WTC11 (cell line): ENCODE results near the gene AURKAIP1. TPM values are rescaled to one million over a fixed set of nuclear protein-coding genes. Genes with fewer than 3 reads are reported as not detected.

Source experiments
- ATAC-seq: fragments of 200-7000 bp; cut with Tn5 transposase; 2 replicates; pipeline ENCODE4 v1.10.0; 2021; ENCODE audit warnings: mild to moderate bottlenecking, moderate library complexity
- CTCF ChIA-PET: fragments of 300-600 bp; sonication (Branson Sonifier 250); formaldehyde crosslinking; loops from one replicate; lab custom pipeline; 2021; ENCODE audit warnings: antibody characterized with exemption; lab: Charles Lee
- POLR2A ChIA-PET: fragments of 350-600 bp; sonication (Branson Sonifier 250); formaldehyde crosslinking; loops from one replicate; lab custom pipeline; 2021; ENCODE audit warnings: antibody characterized with exemption; lab: Charles Lee
- DNase-seq: peaks from one replicate; pipeline ENCODE4 v3.0.0; 2021; ENCODE audit warnings: low spot score
- H3K27ac Mint-ChIP-seq: 2 replicates; pipeline ENCODE4 v1.8.0; 2021; ENCODE audit warnings: mixed read lengths
- H3K27me3 Mint-ChIP-seq: 2 replicates; pipeline ENCODE4 v1.8.0; 2021; ENCODE audit warnings: low read depth, mild to moderate bottlenecking, moderate library complexity, mixed read lengths
- H3K36me3 Mint-ChIP-seq: 2 replicates; pipeline ENCODE4 v1.8.0; 2021; ENCODE audit warnings: mixed read lengths
- H3K4me1 Mint-ChIP-seq: 2 replicates; pipeline ENCODE4 v1.8.0; 2022; ENCODE audit warnings: mixed read lengths
- H3K4me3 Mint-ChIP-seq: 2 replicates; pipeline ENCODE4 v1.8.0; 2021; ENCODE audit warnings: mild to moderate bottlenecking, moderate library complexity, mixed read lengths
- H3K9me3 Mint-ChIP-seq: 2 replicates; pipeline ENCODE4 v1.8.0; 2021; ENCODE audit warnings: mixed read lengths
- ATF6 ChIP-seq: sonication (generic); formaldehyde crosslinking; IDR thresholded peaks from 2 replicates; pipeline ENCODE4 v1.8.1; 2023; ENCODE audit warnings: mild to moderate bottlenecking, missing genetic modification reagents
- CDX4 ChIP-seq: fragments of 250-450 bp; sonication (Bioruptor Pico); IDR thresholded peaks from 2 replicates; pipeline ENCODE4 v1.9.0; 2021; ENCODE audit warnings: moderate library complexity, mild to moderate bottlenecking, inconsistent platforms, borderline replicate concordance
- CTCF ChIP-seq: fragments of 200-600 bp; IDR thresholded peaks from 2 replicates; pipeline ENCODE4 v1.8.0; 2022; ENCODE audit warnings: antibody characterized with exemption
- GABPB1 ChIP-seq: sonication (generic); formaldehyde crosslinking; IDR thresholded peaks from 2 replicates; pipeline ENCODE4 v1.8.1; 2023; ENCODE audit warnings: mild to moderate bottlenecking, missing genetic modification reagents
- GRHL2 ChIP-seq: fragments of 250-450 bp; sonication (Bioruptor Pico); IDR thresholded peaks from 2 replicates; pipeline ENCODE4 v1.8.0; 2022; ENCODE audit warnings: mild to moderate bottlenecking, moderate library complexity; ENCODE audit not compliant: insufficient replicate concordance, severe bottlenecking
- JAZF1 ChIP-seq: fragments of 250-450 bp; sonication (Bioruptor Pico); IDR thresholded peaks from 2 replicates; pipeline ENCODE4 v1.9.0; 2021; ENCODE audit warnings: moderate library complexity, mild to moderate bottlenecking, inconsistent platforms
- NFYB ChIP-seq: sonication (generic); formaldehyde crosslinking; conservative IDR thresholded peaks from 2 replicates; pipeline ENCODE4 v1.8.0; 2022; ENCODE audit warnings: low read depth, missing genetic modification reagents
- STAT6 ChIP-seq: sonication (generic); formaldehyde crosslinking; conservative IDR thresholded peaks from 2 replicates; pipeline ENCODE4 v1.8.1; 2023; ENCODE audit warnings: mild to moderate bottlenecking, low read depth, missing genetic modification reagents, moderate library complexity
- TCF7 ChIP-seq: sonication (generic); formaldehyde crosslinking; IDR thresholded peaks from 2 replicates; pipeline ENCODE4 v1.8.0; 2022; ENCODE audit warnings: mild to moderate bottlenecking, low read depth, missing genetic modification reagents, moderate library complexity
- ZNF219 ChIP-seq: sonication (generic); formaldehyde crosslinking; IDR thresholded peaks from 2 replicates; pipeline ENCODE4 v1.8.0; 2023; ENCODE audit warnings: missing genetic modification reagents, mild to moderate bottlenecking, borderline replicate concordance
- ZNF232 ChIP-seq: sonication (generic); formaldehyde crosslinking; IDR thresholded peaks from 2 replicates; pipeline ENCODE4 v1.8.0; 2022; ENCODE audit warnings: mild to moderate bottlenecking, missing genetic modification reagents
- ZNF416 ChIP-seq: fragments of 250-450 bp; sonication (Bioruptor Pico); IDR thresholded peaks from 2 replicates; pipeline ENCODE4 v1.9.0; 2021; ENCODE audit warnings: mild to moderate bottlenecking, inconsistent platforms
- ZNF425 ChIP-seq: fragments of 250-450 bp; sonication (Bioruptor Pico); conservative IDR thresholded peaks from 2 replicates; pipeline ENCODE4 v1.9.0; 2021; ENCODE audit warnings: mild to moderate bottlenecking
- total RNA-seq: library from RNA; stranded (reverse); gene quantifications from 3 replicates; pipeline ENCODE4 v1.2.3, GENCODE V29; 2021

The AURKAIP1 gene
- total RNA-seq, 1 experiment from 2014 or later = 268 TPM

- POLR2A ChIA-PET = no interaction called here
- Mint-ChIP-seq H3K36me3 (peaks cover 13% of the 10 kb centered on the region), H3K27ac (no peak overlapping the region), H3K27me3 (no peaks in the 10 kb centered on the region)
- DNase-seq = no peak
- TF ChIP-seq TCF7 (no peak), ZNF232 (no peak), CTCF (no peak), NFYB (no peak), GRHL2 (no peak), STAT6 (no peak), JAZF1 (no peak)
- TF ChIP-seq, all 79 proteins: peak for 0
- Mint-ChIP-seq H3K4me1 (peaks cover 7% of the 10 kb centered on the region), H3K4me3 (no peak overlapping the region), H3K9me3 (peaks cover 8% of the 10 kb centered on the region)
- ATAC-seq = no peak
- CTCF ChIA-PET = interaction anchor here (0.8 to 1.4 kb wide), 5 partner anchors 8 to 159 kb away, joined by 3 to 4 read pairs (median 3); no protein-coding TSS in a partner anchor
Measured at GRCh38 chr1:1345384-1345783, 29.6 kb downstream of the AURKAIP1 start.

GRCh38 chr1:1344655-1345361 lies 30.2 kb downstream of the AURKAIP1 start:
- H3K27ac Mint-ChIP-seq = no peak overlapping the region
- no peak overlapping the region for H3K4me3 Mint-ChIP-seq
- peak; percentile 52 for DNase-seq
- CTCF ChIA-PET = interaction anchor here (0.8 to 1.4 kb wide), 8 partner anchors 9 to 159 kb away, joined by 3 to 5 read pairs (median 3); partner anchors contain the start of gene CCNL2
- no peaks in the 10 kb centered on the region for H3K27me3 Mint-ChIP-seq
- POLR2A ChIA-PET = no interaction called here
- TF ChIP-seq CTCF (peak; percentile 35; the same call in 1 of the 2 replicates), ATF6 (CRISPR knock-in tag) (no peak)
- H3K36me3 Mint-ChIP-seq = peaks cover 14% of the 10 kb centered on the region
- peaks cover 8% of the 10 kb centered on the region for H3K9me3 Mint-ChIP-seq
- ATAC-seq = peak; percentile 8
- peaks cover 7% of the 10 kb centered on the region for H3K4me1 Mint-ChIP-seq

- ATAC-seq (no peak), DNase-seq (no peak)
- H3K27ac Mint-ChIP-seq = no peak overlapping the region
- ChIA-PET CTCF (interaction anchor here (1.0 to 1.2 kb wide), 3 partner anchors 28 to 55 kb away, joined by 3 to 5 read pairs (median 3); partner anchors contain the start of gene CCNL2), POLR2A (no interaction called here)
- no peak overlapping the region for H3K4me3 Mint-ChIP-seq
- peaks cover 16% of the 10 kb centered on the region for H3K36me3 Mint-ChIP-seq
- peaks cover 7% of the 10 kb centered on the region for H3K4me1 Mint-ChIP-seq
- H3K27me3 Mint-ChIP-seq = no peaks in the 10 kb centered on the region
- H3K9me3 Mint-ChIP-seq = peaks cover 8% of the 10 kb centered on the region
- TF ChIP-seq CDX4 (CRISPR knock-in tag) = no peak
- TF ChIP-seq ZNF425 (CRISPR knock-in tag) = no peak
- TF ChIP-seq GABPB1 (CRISPR knock-in tag) = no peak
- no peak for TF ChIP-seq ZNF219 (CRISPR knock-in tag)
- no peak for TF ChIP-seq ZNF416 (CRISPR knock-in tag)
Measured at GRCh38 chr1:1343811-1344421, 31.1 kb downstream of the AURKAIP1 start.
